HG03575 (cell line): Measurements from ENCODE around the gene APOL2.

Source experiments
- ATAC-seq: cut with Tn5 transposase; IDR thresholded peaks from one replicate; pipeline ENCODE4 v1.9.1; 2021; ENCODE audit not compliant: unreplicated experiment, insufficient number of reproducible peaks, low FRiP score; ENCODE audit errors: extremely low read depth

APOL2 gene

DNA sequence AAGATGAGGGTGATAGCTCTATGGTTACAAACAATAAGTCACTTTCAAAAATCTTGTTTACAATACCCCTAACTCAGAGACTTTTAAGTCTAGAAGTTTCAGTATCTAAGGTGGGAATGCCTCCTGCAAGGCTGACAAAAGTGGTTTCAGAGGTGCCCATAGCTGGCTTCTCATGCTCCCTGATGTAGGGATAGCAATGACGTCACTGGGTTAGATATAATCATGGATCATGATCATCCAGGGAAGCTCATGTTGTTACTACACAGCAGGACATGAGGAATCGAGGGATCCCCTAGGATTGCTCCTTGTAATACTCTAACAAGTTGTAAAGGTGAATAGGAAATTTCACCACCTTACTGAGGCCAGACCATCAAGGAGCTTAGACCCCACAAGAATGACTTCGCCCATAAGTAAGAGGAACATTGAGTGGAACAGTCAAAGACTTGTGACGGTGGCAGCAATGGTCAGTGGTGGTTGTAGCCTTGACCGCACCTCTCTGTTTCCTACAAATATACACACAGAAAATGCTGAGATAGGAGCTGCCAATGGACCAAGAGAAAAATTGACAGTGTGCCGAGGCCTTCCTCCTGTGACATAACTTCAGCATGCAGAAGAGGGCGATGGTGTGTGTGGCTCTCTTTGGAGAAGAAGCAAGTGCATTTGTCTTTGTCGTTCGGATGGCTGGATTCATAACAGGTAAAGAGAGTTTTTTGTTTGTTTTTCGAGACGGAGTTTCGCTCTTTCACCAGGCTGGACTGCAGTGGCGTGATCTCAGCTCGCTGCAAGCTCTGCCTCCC lies 53.3 kb downstream of the APOL2 start:
- ATAC-seq, result no peak

- ATAC-seq, result no peak
Measured at GRCh38 chr22:36184433-36185025, 54.8 kb downstream of the APOL2 start.

GRCh38 chr22:36183446-36183845 lies 55.9 kb downstream of the APOL2 start:
- ATAC-seq, result no peak

DNA sequence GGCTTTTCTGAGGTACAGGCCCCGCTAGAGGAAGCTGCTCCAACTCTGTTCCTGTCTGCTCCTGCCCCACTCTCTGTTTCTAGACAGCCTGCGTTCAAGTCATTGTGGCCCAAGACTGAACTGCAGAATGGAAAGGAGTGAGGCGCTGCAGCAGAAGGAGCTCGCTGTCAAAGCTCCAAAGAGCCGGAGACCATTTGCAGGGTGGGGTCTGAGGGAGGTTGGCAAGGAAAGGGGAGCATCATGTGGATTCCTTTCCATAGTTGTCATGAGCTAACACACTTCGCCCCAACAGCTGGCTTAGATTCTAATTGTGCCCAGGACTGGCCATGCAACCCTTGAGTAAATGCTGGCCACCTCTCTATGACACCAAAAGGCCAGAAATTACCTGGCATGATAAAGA lies 56.5 kb downstream of the APOL2 start:
- no peak for ATAC-seq

- no peak for ATAC-seq
Measured at GRCh38 chr22:36182056-36182455, 57.3 kb downstream of the APOL2 start.

GRCh38 chr22:36180928-36181327 lies 58.4 kb downstream of the APOL2 start:
- no peak for ATAC-seq

DNA sequence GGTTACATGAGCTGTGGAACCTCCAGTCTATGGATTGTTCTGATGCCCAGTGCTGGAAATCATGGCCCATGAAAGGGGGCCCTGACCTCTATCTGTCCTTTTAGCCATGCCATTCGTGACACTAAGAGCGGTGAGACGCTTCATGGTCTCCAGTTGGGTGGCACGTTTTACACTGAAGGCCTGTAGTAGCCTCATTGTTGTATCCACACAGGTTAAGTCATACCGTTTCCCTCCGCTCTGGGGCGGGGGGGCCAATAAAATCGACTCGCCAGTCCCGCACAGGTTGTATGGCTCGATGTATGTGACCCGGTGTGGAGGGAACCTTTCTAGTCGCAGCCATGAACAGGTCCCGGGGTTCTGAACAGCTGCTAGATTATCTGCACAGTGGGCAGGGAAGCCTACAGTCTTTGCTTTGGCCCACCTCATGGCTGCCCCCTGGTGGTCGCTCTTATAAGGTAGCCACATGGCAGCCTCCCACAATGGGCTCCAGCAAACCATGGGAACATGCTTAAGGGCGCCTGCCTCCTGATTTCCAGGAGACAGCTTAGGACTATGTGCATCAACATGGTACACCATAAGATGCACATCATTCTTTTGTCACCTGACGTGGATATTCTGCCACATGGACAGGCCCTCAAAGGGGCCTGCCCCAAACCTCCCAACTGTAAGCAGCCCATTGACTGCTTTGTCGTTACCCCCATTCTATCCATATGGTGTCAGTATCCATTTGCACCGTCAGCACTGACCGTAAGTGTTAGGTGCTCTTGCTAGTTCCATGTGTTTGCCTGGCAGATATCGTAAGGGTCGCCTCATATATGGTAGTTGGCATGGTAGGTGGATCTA lies 59.1 kb downstream of the APOL2 start:
- no peak for ATAC-seq

GRCh38 chr22:36177160-36177559 lies 62.2 kb downstream of the APOL2 start:
- ATAC-seq, result no peak
